Neural crest cell (in vitro differentiated cells): Measurements from ENCODE around the gene CCDC196. TPM values are rescaled to one million over a fixed set of nuclear protein-coding genes. Genes with fewer than 3 reads are reported as not detected.

Experiments used
- DNase-seq: peaks from one replicate; pipeline ENCODE4 v3.0.0; 2021; ENCODE audit warnings: low read depth, mixed read lengths, low spot score
- H3K27ac Mint-ChIP-seq: one replicate; pipeline ENCODE4 v1.8.0; 2021; ENCODE audit warnings: mild to moderate bottlenecking, mixed read lengths; ENCODE audit not compliant: unreplicated experiment
- H3K27me3 Mint-ChIP-seq: 2 replicates; pipeline ENCODE4 v1.8.0; 2021; ENCODE audit warnings: low read depth, mild to moderate bottlenecking, mixed read lengths
- H3K36me3 Mint-ChIP-seq: 2 replicates; pipeline ENCODE4 v1.8.0; 2021; ENCODE audit warnings: low read depth, mild to moderate bottlenecking, mixed read lengths
- H3K4me1 Mint-ChIP-seq: 2 replicates; pipeline ENCODE4 v1.8.0; 2021; ENCODE audit warnings: mixed read lengths
- H3K4me3 Mint-ChIP-seq: one replicate; pipeline ENCODE4 v1.8.0; 2021; ENCODE audit warnings: mild to moderate bottlenecking, mixed read lengths
- H3K9me3 Mint-ChIP-seq: 2 replicates; pipeline ENCODE4 v1.8.0; 2021; ENCODE audit warnings: mixed read lengths
- total RNA-seq: library from RNA; stranded (reverse); gene quantifications from 2 replicates; pipeline ENCODE4 v1.2.1, GENCODE V29; 2021
- TF ChIP-seq, protein P1 (sequence below): fragments of 200-600 bp; sonication (generic); conservative IDR thresholded peaks from 2 replicates; pipeline ENCODE4 v1.5.0; 2021; ENCODE audit warnings: antibody characterized with exemption, mild to moderate bottlenecking

Gene CCDC196
- total RNA-seq, 1 donor from 2014 or later, result not detected

DNA sequence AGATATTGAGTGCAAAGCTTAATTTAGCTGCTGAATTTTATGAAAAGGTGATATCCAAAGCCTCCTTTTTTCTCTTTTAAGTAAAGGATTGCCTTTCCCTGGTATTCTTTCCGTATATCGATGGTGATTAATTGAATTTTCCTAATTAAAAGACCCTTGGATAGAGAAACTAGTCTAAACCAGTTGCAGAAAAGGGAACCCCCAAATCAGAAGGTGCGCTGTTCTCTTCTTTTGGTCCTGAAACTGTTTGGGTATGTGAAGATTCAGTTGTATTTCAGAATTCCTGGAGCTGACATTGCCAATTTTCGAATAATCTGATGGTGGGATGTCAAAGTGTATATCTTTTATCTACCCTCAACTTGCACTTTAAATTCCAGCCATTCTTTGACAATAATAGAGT is 23.7 kb downstream of the CCDC196 start:
- DNase-seq, result no peak
- H3K36me3 Mint-ChIP-seq, result no peaks in the 10 kb centered on the region
- H3K27ac Mint-ChIP-seq, result no peak overlapping the region
- TF ChIP-seq, protein P1, sequence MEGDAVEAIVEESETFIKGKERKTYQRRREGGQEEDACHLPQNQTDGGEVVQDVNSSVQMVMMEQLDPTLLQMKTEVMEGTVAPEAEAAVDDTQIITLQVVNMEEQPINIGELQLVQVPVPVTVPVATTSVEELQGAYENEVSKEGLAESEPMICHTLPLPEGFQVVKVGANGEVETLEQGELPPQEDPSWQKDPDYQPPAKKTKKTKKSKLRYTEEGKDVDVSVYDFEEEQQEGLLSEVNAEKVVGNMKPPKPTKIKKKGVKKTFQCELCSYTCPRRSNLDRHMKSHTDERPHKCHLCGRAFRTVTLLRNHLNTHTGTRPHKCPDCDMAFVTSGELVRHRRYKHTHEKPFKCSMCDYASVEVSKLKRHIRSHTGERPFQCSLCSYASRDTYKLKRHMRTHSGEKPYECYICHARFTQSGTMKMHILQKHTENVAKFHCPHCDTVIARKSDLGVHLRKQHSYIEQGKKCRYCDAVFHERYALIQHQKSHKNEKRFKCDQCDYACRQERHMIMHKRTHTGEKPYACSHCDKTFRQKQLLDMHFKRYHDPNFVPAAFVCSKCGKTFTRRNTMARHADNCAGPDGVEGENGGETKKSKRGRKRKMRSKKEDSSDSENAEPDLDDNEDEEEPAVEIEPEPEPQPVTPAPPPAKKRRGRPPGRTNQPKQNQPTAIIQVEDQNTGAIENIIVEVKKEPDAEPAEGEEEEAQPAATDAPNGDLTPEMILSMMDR, result no peak
- peak overlapping the region; percentile 88 for H3K4me3 Mint-ChIP-seq
- no peaks in the 10 kb centered on the region for H3K9me3 Mint-ChIP-seq
- peaks cover 24% of the 10 kb centered on the region for H3K4me1 Mint-ChIP-seq
- H3K27me3 Mint-ChIP-seq, result peaks cover 20% of the 10 kb centered on the region

DNA sequence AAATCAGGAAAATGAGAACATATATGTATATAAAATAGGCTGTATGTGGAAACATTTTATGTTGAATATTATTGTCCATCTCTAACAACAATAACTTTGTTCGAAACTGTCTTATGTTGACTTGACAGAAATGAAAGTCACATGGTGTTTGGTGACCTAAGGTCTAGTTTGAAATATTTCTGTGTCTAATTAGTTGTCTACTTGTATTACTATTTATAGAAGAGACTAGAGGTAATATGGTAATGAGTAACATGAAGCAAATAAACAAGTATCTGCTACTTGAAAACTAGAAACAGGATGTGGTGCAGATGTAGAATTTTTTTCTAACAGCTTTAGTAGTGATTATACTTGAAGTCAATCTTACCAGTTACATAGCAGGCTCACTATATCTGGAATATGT is 25.7 kb downstream of the CCDC196 start:
- Mint-ChIP-seq H3K4me3 (no peak overlapping the region), H3K4me1 (peaks cover 23% of the 10 kb centered on the region), H3K9me3 (no peaks in the 10 kb centered on the region), H3K36me3 (no peaks in the 10 kb centered on the region), H3K27me3 (peaks cover 20% of the 10 kb centered on the region), H3K27ac (no peak overlapping the region)
- DNase-seq, result no peak
- TF ChIP-seq, protein P1, result no peak

DNA sequence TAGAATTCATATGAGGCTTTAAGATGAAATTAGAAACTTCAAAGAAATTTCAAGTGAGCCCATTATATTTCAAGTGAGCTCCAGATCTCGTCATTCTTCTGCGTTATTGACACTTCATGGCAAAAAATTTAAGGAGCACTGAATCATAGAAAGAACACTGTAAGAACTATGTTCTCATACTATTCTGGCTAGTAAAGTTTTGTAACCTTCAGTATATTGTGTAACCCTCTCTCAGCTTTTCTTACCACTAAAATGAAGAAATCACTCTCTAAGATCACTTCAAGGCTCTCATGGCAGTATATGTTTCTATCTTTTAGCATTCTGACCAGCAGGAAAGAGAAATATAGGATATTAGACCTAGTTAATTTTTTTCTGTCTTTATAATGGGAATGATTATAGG is 28.0 kb downstream of the CCDC196 start:
- H3K36me3 Mint-ChIP-seq, result peaks cover 7% of the 10 kb centered on the region
- H3K9me3 Mint-ChIP-seq, result peaks cover 9% of the 10 kb centered on the region
- TF ChIP-seq, protein P1, result no peak
- DNase-seq, result no peak
- no peak overlapping the region for H3K4me3 Mint-ChIP-seq
- no peak overlapping the region for H3K27ac Mint-ChIP-seq
- peaks cover 17% of the 10 kb centered on the region for H3K27me3 Mint-ChIP-seq
- peaks cover 17% of the 10 kb centered on the region for H3K4me1 Mint-ChIP-seq

DNA sequence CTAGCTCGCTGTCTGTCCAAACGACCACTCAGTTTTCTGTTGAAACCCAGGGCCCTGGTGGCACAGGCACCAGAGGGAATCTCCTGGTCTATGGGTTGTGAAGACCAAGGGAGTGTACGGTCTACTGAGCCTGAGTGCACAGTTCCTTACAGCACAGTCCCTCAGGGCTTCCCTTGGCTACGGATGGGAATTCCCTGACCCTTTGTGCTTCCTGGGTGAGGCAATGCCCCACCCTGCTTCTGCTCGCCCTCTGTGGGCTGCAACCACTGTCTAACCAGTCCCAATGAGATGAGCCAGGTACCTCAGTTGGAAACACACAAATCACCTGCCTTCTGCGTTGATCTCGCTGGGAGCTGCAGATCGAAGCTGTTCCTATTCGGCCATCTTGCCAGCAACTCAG is 44.4 kb downstream of the CCDC196 start:
- peaks cover 20% of the 10 kb centered on the region for H3K9me3 Mint-ChIP-seq

DNA sequence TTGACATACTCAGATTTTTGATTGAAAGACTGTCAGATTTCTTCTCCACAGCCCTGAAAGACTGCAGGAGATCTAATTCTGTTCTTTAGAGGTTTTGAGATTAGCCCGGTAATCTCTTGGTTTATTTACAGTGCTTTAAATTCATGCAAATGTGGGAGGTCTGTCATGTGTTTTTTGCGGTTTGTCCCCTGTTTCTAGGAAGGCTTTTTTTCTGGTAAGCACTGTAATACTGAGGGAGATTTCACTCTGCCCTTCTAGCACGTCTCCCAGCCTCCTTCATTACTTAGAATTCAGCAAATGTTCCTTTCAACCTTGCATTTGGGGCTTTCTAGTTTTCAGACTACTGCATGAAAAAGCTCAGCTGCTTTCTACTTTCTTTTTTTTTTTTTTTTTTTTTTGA is 52.9 kb downstream of the CCDC196 start:
- Mint-ChIP-seq H3K36me3 (no peaks in the 10 kb centered on the region), H3K4me3 (no peak overlapping the region), H3K4me1 (no peaks in the 10 kb centered on the region), H3K9me3 (no peaks in the 10 kb centered on the region), H3K27me3 (no peaks in the 10 kb centered on the region), H3K27ac (no peak overlapping the region)
- DNase-seq, result no peak
- TF ChIP-seq, protein P1, result no peak

More for the DNA sequence above, 44.4 kb downstream of the CCDC196 start:
- H3K36me3 Mint-ChIP-seq, result peaks cover 29% of the 10 kb centered on the region
- H3K4me1 Mint-ChIP-seq, result no peaks in the 10 kb centered on the region
- no peak for DNase-seq
- no peak overlapping the region for H3K27ac Mint-ChIP-seq
- TF ChIP-seq, protein P1, result no peak
- H3K4me3 Mint-ChIP-seq, result no peak overlapping the region
- H3K27me3 Mint-ChIP-seq, result no peaks in the 10 kb centered on the region

DNA sequence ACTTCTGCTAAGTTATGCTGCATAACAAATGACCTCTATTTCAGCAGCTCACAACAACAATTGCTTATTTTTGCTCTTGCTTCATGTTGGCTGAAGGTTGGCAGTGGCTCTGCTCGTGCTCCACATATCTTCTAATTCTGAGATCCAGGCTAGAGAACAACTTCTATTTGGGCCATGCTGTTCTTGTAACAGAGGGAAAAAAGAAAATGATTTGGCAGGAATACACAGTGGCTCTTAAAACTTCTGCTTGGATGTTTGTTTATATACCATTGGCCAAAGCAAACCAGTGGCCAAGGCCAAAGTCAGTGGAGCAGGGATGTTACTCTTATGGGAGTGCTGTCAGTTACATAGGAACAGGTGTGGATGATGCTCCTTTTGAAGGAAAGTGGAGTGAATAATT is 53.9 kb downstream of the CCDC196 start:
- TF ChIP-seq, protein P1, result no peak
- Mint-ChIP-seq H3K27me3 (no peaks in the 10 kb centered on the region), H3K27ac (no peak overlapping the region), H3K9me3 (no peaks in the 10 kb centered on the region), H3K4me3 (no peak overlapping the region), H3K36me3 (no peaks in the 10 kb centered on the region), H3K4me1 (no peaks in the 10 kb centered on the region)
- no peak for DNase-seq
